ENCODE measurements around the gene ARGLU1. TPM values are rescaled to one million over a fixed set of nuclear protein-coding genes. Genes with fewer than 3 reads are reported as not detected.
A peak's percentile ranks its signal among the peaks of the same experiment; 100 is the strongest.

ARGLU1 gene
- total RNA-seq, 1 experiment from 2014 or later, result 96.9 TPM

DNA sequence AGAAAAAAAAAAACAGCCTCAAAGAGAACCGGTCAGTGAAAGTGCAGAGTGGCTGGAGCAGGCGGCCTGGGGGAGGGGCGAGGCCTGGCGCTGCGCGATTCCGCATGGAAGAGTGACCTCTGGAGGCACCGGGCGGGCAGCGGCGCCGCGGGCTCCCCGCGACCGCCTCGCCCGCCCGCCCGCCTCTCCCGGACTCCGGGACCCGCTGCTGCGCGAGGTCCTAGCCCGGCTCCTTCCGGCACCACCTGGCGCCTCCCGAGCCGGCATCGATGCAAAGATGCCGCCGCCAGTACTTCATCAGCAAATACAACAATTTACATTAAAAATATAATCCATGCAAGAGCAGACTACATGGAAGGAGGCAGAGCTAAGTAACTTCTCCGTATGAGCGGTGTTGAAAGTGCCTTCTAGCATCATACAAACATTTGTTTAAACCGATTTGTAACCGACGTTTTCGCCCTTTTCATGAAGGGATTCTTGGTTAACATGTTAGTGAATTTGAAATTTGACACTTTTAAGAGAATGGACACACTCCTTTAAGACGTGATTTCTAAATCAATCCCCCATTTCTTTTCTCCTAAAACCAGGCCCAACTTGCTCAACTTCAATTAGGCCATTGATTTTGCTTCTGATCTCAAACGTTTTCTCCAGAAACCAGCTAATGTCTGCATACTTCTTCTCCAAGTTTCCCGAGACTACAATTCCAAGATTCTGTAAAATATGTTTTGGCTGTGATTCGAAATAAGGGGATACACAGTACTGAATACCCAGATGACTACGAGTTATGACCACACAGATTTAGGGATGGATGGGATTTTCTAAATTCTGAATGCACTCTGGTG is 34.6 kb downstream of the ARGLU1 start:
- H3K56ac ChIP-seq (ENCODE audit: insufficient read length, low read depth, low read length), result no peak overlapping the region
- no peak overlapping the region for H3K23ac ChIP-seq (ENCODE audit: insufficient read length, low read depth, low read length)
- peak overlapping the region; percentile 39 for H3K9ac ChIP-seq (ENCODE audit: extremely low read depth, insufficient read length, low read length)
- no peak overlapping the region for H2BK20ac ChIP-seq (ENCODE audit: low read depth, low read length, poor library complexity, severe bottlenecking)
- no peak overlapping the region for H4K8ac ChIP-seq (replicated peaks; ENCODE audit: insufficient read length, low read depth, low read length)
- Mint-ChIP-seq H3K27me3 (ENCODE audit: low read depth) (peaks cover 21% of the 10 kb centered on the region), H3K36me3 (ENCODE audit: insufficient read depth in 1 of 3, low read depth in 3 of 3) (no peaks in the 10 kb centered on the region), H3K27ac (peak overlapping the region in 1 of 3 experiments; percentile 92; a peak in 1 of 7 replicates), H3K4me3 (peak overlapping the region; percentile 79 to 82), H3K4me1 (peaks cover 58 to 64% of the 10 kb centered on the region in 2 experiments), H3K9me3 (no peaks in the 10 kb centered on the region; a peak in 1 of 5 replicates)
- no peaks in the 10 kb centered on the region for H4K20me1 ChIP-seq (ENCODE audit: control insufficient read depth, insufficient read depth, insufficient read length)
- no peak overlapping the region for H2BK120ac ChIP-seq (ENCODE audit: low read depth, low read length, poor library complexity, severe bottlenecking)
- H3K4ac ChIP-seq (ENCODE audit: low read depth, low read length), result no peak overlapping the region
- H2BK12ac ChIP-seq (ENCODE audit: insufficient read length, low read depth, low read length), result no peak overlapping the region
- peaks cover 19% of the 10 kb centered on the region for H3K23me2 ChIP-seq (ENCODE audit: insufficient read length, low read depth, low read length, poor library complexity, severe bottlenecking)
- no CpG with 5 or more reads among the region's 44 CpGs for WGBS (ENCODE audit: extremely low coverage, insufficient read length, low lambda C conversion rate)
- H3K4me2 ChIP-seq (ENCODE audit: insufficient read depth, insufficient read length, low read length), result peak overlapping the region; percentile 94
- no peak overlapping the region for H2BK5ac ChIP-seq (ENCODE audit: insufficient read length, low read length)
- no peak overlapping the region for H3K14ac ChIP-seq (ENCODE audit: insufficient read depth, low read length)
- H2AK5ac ChIP-seq (ENCODE audit: insufficient read length, low read length), result no peak overlapping the region
- no peak overlapping the region for H3K27ac ChIP-seq (ENCODE audit: insufficient read length, low read depth, low read length)
- no peaks in the 10 kb centered on the region for H3K79me1 ChIP-seq (ENCODE audit: insufficient read depth, low read depth, low read length, poor library complexity, severe bottlenecking)
- H4K91ac ChIP-seq (ENCODE audit: insufficient read length, low read depth, low read length), result no peak overlapping the region
- H4K5ac ChIP-seq (ENCODE audit: insufficient read length, low read depth, low read length), result no peak overlapping the region
- H2AFZ ChIP-seq (ENCODE audit: low read length), result no peak overlapping the region
- no peak overlapping the region for H2BK15ac ChIP-seq (ENCODE audit: low read depth, low read length)
- DNase-seq, result peak; percentile 79
- H3K9me3 ChIP-seq (ENCODE audit: control insufficient read depth, low read depth, low read length), result no peaks in the 10 kb centered on the region
- H3T11ph ChIP-seq (ENCODE audit: low read length), result no peak overlapping the region
- H3K18ac ChIP-seq (ENCODE audit: insufficient read length, low read depth, low read length), result no peak overlapping the region
- TF ChIP-seq, protein P1, sequence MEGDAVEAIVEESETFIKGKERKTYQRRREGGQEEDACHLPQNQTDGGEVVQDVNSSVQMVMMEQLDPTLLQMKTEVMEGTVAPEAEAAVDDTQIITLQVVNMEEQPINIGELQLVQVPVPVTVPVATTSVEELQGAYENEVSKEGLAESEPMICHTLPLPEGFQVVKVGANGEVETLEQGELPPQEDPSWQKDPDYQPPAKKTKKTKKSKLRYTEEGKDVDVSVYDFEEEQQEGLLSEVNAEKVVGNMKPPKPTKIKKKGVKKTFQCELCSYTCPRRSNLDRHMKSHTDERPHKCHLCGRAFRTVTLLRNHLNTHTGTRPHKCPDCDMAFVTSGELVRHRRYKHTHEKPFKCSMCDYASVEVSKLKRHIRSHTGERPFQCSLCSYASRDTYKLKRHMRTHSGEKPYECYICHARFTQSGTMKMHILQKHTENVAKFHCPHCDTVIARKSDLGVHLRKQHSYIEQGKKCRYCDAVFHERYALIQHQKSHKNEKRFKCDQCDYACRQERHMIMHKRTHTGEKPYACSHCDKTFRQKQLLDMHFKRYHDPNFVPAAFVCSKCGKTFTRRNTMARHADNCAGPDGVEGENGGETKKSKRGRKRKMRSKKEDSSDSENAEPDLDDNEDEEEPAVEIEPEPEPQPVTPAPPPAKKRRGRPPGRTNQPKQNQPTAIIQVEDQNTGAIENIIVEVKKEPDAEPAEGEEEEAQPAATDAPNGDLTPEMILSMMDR (conservative IDR thresholded peaks at IDR 0.05), result peak; percentile 83
- H3K4me1 ChIP-seq (ENCODE audit: insufficient read depth, low read length), result peaks cover 19% of the 10 kb centered on the region; the same call in 1 of the 2 replicates
- H3K27me3 ChIP-seq (ENCODE audit: insufficient read depth, low read length), result peaks cover 5% of the 10 kb centered on the region; the same call in 1 of the 2 replicates
- H3K79me2 ChIP-seq (ENCODE audit: insufficient read depth, low read length), result peaks cover 3% of the 10 kb centered on the region; the same call in 1 of the 2 replicates
